K562 (cell line): ENCODE results near the gene LAMA4. TPM values are rescaled to one million over a fixed set of nuclear protein-coding genes. Genes with fewer than 3 reads are reported as not detected.

Experiments used
- ATAC-seq: fragments of 200-7000 bp; cut with Tn5 transposase; 3 replicates; pipeline ENCODE4 v1.9.1; 2020; ENCODE audit warnings: moderate library complexity
- BruUV-seq: library from RNA; stranded (reverse); fragments of 400-500 nt; replicated peaks from 2 replicates; lab custom pipeline; 2021; lab: Mats Ljungman, UMichigan
- CTCF ChIA-PET: fragments of 300-600 bp; formaldehyde crosslinking; extraction: SDS; loops from one replicate; lab custom pipeline; 2021; ENCODE audit warnings: low intra/inter-chr PET ratio; lab: Yijun Ruan, JAX
- POLR2A ChIA-PET: fragments of 300-600, 350-650 bp; sonication (Branson Sonifier 250); formaldehyde crosslinking; extraction: SDS; loops from one replicate; lab custom pipeline; 2021; ENCODE audit warnings: antibody characterized with exemption, inconsistent platforms; lab: Yijun Ruan, JAX
- DNase-seq, 4 experiments: peaks; one replicate each; pipeline versions ENCODE4 v3.0.0 to v3.0.0-alpha.2; 2011 to 2018; ENCODE audit warnings: low spot score in 3 of 4, mixed read lengths in 3 of 4; ENCODE audit errors: extremely low read depth in 1 of 4
- FAIRE-seq: peaks from 2 replicates; lab custom pipeline; 2011; peaks lifted over from hg19 to GRCh38; lab: Jason Lieb, UNC
- H2AFZ ChIP-seq: 2 replicates; pipeline ENCODE4 v1.6.0; 2011; ENCODE audit warnings: low read depth, low read length, control low read depth, inconsistent platforms
- H3K27ac ChIP-seq: fragments of 200-600 bp; 3 replicates; pipeline ENCODE4 v1.8.0; 2011; ENCODE audit warnings: low read depth, mild to moderate bottlenecking, control low read depth, inconsistent platforms, low read length, moderate library complexity, mixed read lengths; ENCODE audit errors: extremely low read depth
- H3K27me3 ChIP-seq, 2 experiments: fragments of 300-600 bp in 1 of 2; 2 replicates in 1 of 2; 3 replicates in 1 of 2; pipeline versions ENCODE4 v1.6.0 to v1.8.0; 2011; ENCODE audit warnings: inconsistent platforms in 2 of 2, low read length in 2 of 2, mild to moderate bottlenecking in 1 of 2, mixed read lengths in 1 of 2, moderate library complexity in 1 of 2; ENCODE audit not compliant: control insufficient read depth in 2 of 2, insufficient read depth in 2 of 2
- H3K36me3 ChIP-seq: fragments of 300-600 bp; 3 replicates; pipeline ENCODE4 v1.8.0; 2011; ENCODE audit warnings: mild to moderate bottlenecking, low read length, inconsistent platforms; ENCODE audit not compliant: control insufficient read depth, insufficient read depth
- H3K4me1 ChIP-seq, 2 experiments: fragments of 200-600 bp in 1 of 2; replicated peaks in 1 of 2; 2 replicates in 1 of 2; 3 replicates in 1 of 2; pipeline versions ENCODE4 v1.5.1 to v1.8.0; 2011; ENCODE audit warnings: inconsistent platforms in 2 of 2, low read length in 2 of 2, mild to moderate bottlenecking in 1 of 2, mixed read lengths in 1 of 2, moderate library complexity in 1 of 2; ENCODE audit not compliant: control insufficient read depth in 2 of 2, insufficient read depth in 2 of 2
- H3K4me2 ChIP-seq: 2 replicates; pipeline ENCODE4 v1.6.1; 2011; ENCODE audit warnings: low read length, control low read depth, inconsistent platforms, mixed read lengths; ENCODE audit not compliant: insufficient read depth
- H3K4me3 ChIP-seq: fragments of 200-600 bp; sonication (generic), shearing (Covaris generic); 2 replicates; pipeline ENCODE4 v1.5.1; 2016; ENCODE audit warnings: control low read depth, inconsistent platforms
- H3K79me2 ChIP-seq: fragments of 200-600 bp; 3 replicates; pipeline ENCODE4 v1.8.0; 2011; ENCODE audit warnings: low read length, inconsistent platforms; ENCODE audit not compliant: control insufficient read depth, insufficient read depth
- H3K9ac ChIP-seq, 2 experiments: 2 replicates each; pipeline versions ENCODE4 v1.6.0 to v1.6.1; 2011; ENCODE audit warnings: low read depth in 2 of 2, low read length in 2 of 2, control low read depth in 1 of 2, inconsistent platforms in 1 of 2, mild to moderate bottlenecking in 1 of 2, mixed read lengths in 1 of 2; ENCODE audit not compliant: insufficient read depth in 1 of 2
- H3K9me1 ChIP-seq: one replicate; pipeline ENCODE4 v1.6.0; 2011; ENCODE audit warnings: inconsistent platforms, mild to moderate bottlenecking, low read length, moderate library complexity; ENCODE audit not compliant: control insufficient read depth, insufficient read depth
- H3K9me3 ChIP-seq: replicated peaks from 2 replicates; pipeline ENCODE4 v1.5.1; 2011; ENCODE audit warnings: low read depth, low read length, inconsistent platforms; ENCODE audit not compliant: control insufficient read depth, insufficient read depth
- H4K20me1 ChIP-seq: replicated peaks from 2 replicates; pipeline ENCODE4 v1.6.1; 2011; ENCODE audit warnings: low read length, inconsistent platforms, mixed read lengths; ENCODE audit not compliant: control insufficient read depth, insufficient read depth
- ARID1B ChIP-seq: fragments of 450-650 bp; IDR thresholded peaks from 2 replicates; pipeline ENCODE4 v1.6.1; 2016; ENCODE audit warnings: antibody characterized with exemption, mild to moderate bottlenecking, inconsistent platforms
- ARID3B ChIP-seq: fragments of 250-450 bp; sonication (Bioruptor Pico); IDR thresholded peaks from 2 replicates; pipeline ENCODE4 v1.4.0; 2020; ENCODE audit warnings: borderline replicate concordance
- CSDE1 ChIP-seq, 2 experiments: fragments of 450-650 bp; IDR thresholded peaks; 2 replicates each; pipeline ENCODE4 v1.6.1; 2016; ENCODE audit warnings: mild to moderate bottlenecking in 1 of 2
- FOXA1 ChIP-seq: fragments of 450-650 bp; IDR thresholded peaks from 2 replicates; pipeline ENCODE4 v1.6.1; 2016; ENCODE audit warnings: mild to moderate bottlenecking, borderline replicate concordance
- GTF2A2 ChIP-seq: IDR thresholded peaks from 2 replicates; pipeline ENCODE4 v1.6.1; 2016; ENCODE audit warnings: mild to moderate bottlenecking, missing genetic modification characterization, missing compliant biosample characterization
- IFI16 ChIP-seq: fragments of 250-450 bp; sonication (Bioruptor Pico); IDR thresholded peaks from 2 replicates; pipeline ENCODE4 v2.1.2; 2022; ENCODE audit warnings: mild to moderate bottlenecking, inconsistent platforms
- MBD2 ChIP-seq: sonication (generic); IDR thresholded peaks from 2 replicates; pipeline ENCODE4 v1.6.1; 2016; ENCODE audit warnings: low read depth, borderline replicate concordance
- NCOA2 ChIP-seq, 2 experiments: fragments of 450-650 bp; IDR thresholded peaks; 2 replicates each; pipeline ENCODE4 v1.6.1; 2018; ENCODE audit warnings: mild to moderate bottlenecking in 2 of 2, moderate library complexity in 1 of 2; ENCODE audit not compliant: partially characterized antibody in 2 of 2
- PHF8 ChIP-seq: fragments of 200-600 bp; sonication (generic); IDR thresholded peaks from 2 replicates; pipeline ENCODE4 v1.6.1; 2012; ENCODE audit warnings: mixed run types, mild to moderate bottlenecking, inconsistent platforms, low read length, moderate library complexity, borderline replicate concordance
- POLR3G ChIP-seq: IDR thresholded peaks from 2 replicates; pipeline ENCODE4 v1.6.1; 2011; ENCODE audit not compliant: insufficient read length, insufficient replicate concordance; ENCODE audit errors: extremely low read depth
- RBM25 ChIP-seq: fragments of 200-400 bp; formaldehyde crosslinking; IDR thresholded peaks from 2 replicates; pipeline ENCODE4 v1.6.1; 2018; ENCODE audit warnings: low read length, low read depth, moderate library complexity; ENCODE audit not compliant: severe bottlenecking
- SREBF2 ChIP-seq: sonication (generic); formaldehyde crosslinking; IDR thresholded peaks from 2 replicates; pipeline ENCODE4 v1.4.0; 2020; ENCODE audit warnings: mild to moderate bottlenecking, missing genetic modification reagents
- SRF ChIP-seq, 2 experiments: fragments of 250-450, 450-650 bp in 1 of 2; sonication (Bioruptor Pico) in 1 of 2; sonication (generic) in 1 of 2; formaldehyde crosslinking; IDR thresholded peaks; 2 replicates each; pipeline versions ENCODE4 v1.5.0 to v1.5.1; 2020 to 2022; ENCODE audit warnings: mild to moderate bottlenecking in 1 of 2, missing genetic modification reagents in 1 of 2
- STAT5B ChIP-seq: fragments of 250-450 bp; sonication (Bioruptor Pico); IDR thresholded peaks from 2 replicates; pipeline ENCODE4 v1.8.0; 2021; ENCODE audit warnings: mild to moderate bottlenecking, inconsistent platforms
- ZFX ChIP-seq: sonication (generic); formaldehyde crosslinking; IDR thresholded peaks from 2 replicates; pipeline ENCODE4 v1.8.0; 2022; ENCODE audit warnings: mild to moderate bottlenecking, missing genetic modification reagents, moderate library complexity
- ZNF12 ChIP-seq: sonication (generic); formaldehyde crosslinking; IDR thresholded peaks from 2 replicates; pipeline ENCODE4 v1.4.0; 2020; ENCODE audit warnings: mild to moderate bottlenecking, missing genetic modification reagents
- ZNF224 ChIP-seq: sonication (generic); formaldehyde crosslinking; IDR thresholded peaks from 2 replicates; pipeline ENCODE4 v1.8.0; 2022; ENCODE audit warnings: mild to moderate bottlenecking, missing genetic modification reagents
- ZNF75A ChIP-seq: fragments of 450-650 bp; formaldehyde crosslinking; IDR thresholded peaks from 2 replicates; pipeline ENCODE4 v1.4.0; 2020; ENCODE audit warnings: mild to moderate bottlenecking
- WGBS: fragments of 100-300 bp; shearing (Covaris generic); methylation state at CpG from one replicate; pipeline ENCODE4 v1.1.6; 2016; ENCODE audit warnings: low coverage, mixed read lengths; ENCODE audit not compliant: insufficient coverage; ENCODE audit errors: missing lambda C conversion rate; 5-methylcytosine and 5-hydroxymethylcytosine counted together
- in situ Hi-C: fragments of 300-500 bp; cut with MboI; formaldehyde crosslinking; loops from 4 replicates; pipeline ENCODE4 v1.15.0; 2018; ENCODE audit warnings: inconsistent platforms, mixed read lengths
- intact Hi-C: fragments of 100-400 bp; cut with micrococcal nuclease; formaldehyde crosslinking; loops from 2 replicates; pipeline ENCODE4 v1.14.2; 2022
- polyA plus RNA-seq, 8 experiments: library from polyadenylated mRNA; depleted of rRNA in 4 of 8; stranded (reverse) in 5 of 8; unstranded in 3 of 8; fragments of >200 nt; fragmentation: Nextera tagmentation in 2 of 8; fragmentation: Illumina TruSeq in 1 of 8; extraction: Ambion mirVana in 2 of 8; extraction: Trizol in 1 of 8; gene quantifications; 2 replicates each; pipeline versions ENCODE4 v1.2.1 to v1.2.3, GENCODE V29; 2011 to 2014; ENCODE audit warnings: inconsistent platforms in 1 of 8, missing spikeins in 1 of 8
- total RNA-seq, 7 experiments: library from RNA; depleted of rRNA in 6 of 7; stranded (reverse); fragments of >200 nt in 6 of 7; fragmentation: Illumina TruSeq in 2 of 7; extraction: Trizol in 2 of 7; gene quantifications; 2 replicates each; pipeline versions ENCODE4 v1.2.1 to v1.2.3, GENCODE V29; 2011 to 2021; ENCODE audit warnings: low replicate concordance in 1 of 7

The LAMA4 gene
- total and polyA plus RNA-seq, 9 of the 15 experiments (the other 6 are each of a cell fraction or from before 2014, with no cell fraction given): 0.05 to 2.9 (median 0.51) TPM

- Histone ChIP-seq H3K27me3 (no peaks in the 10 kb centered on the region), H3K79me2 (no peaks in the 10 kb centered on the region), H3K27ac (no peak overlapping the region), H3K4me3 (no peak overlapping the region), H4K20me1 (no peaks in the 10 kb centered on the region), H3K4me2 (no peak overlapping the region), H3K9me1 (no peaks in the 10 kb centered on the region), H3K4me1 (no peaks in the 10 kb centered on the region), H3K9me3 (no peaks in the 10 kb centered on the region), H2AFZ (no peak overlapping the region), H3K9ac (no peak overlapping the region), H3K36me3 (no peaks in the 10 kb centered on the region)
- in situ Hi-C loops: loop anchor here (25.0 kb wide), 1 partner anchor 1715 kb away; no protein-coding TSS in a partner anchor
- POLR2A ChIA-PET: no interaction called here
- no peak for TF ChIP-seq SREBF2
- no peak for TF ChIP-seq ARID3B
- TF ChIP-seq PHF8: no peak
- ATAC-seq (no peak), DNase-seq (no peak), FAIRE-seq (no peak)
- intact Hi-C loops: no loop called here
- CTCF ChIA-PET: no interaction called here
- no TSS peak for BruUV-seq
- 0% methylated on average over 2 of the region's 2 CpGs for WGBS
Measured at GRCh38 chr6:112197636-112198035, 56.7 kb downstream of the LAMA4 start.

GRCh38 chr6:112196306-112196705 lies 58.1 kb downstream of the LAMA4 start:
- H3K27ac ChIP-seq: no peak overlapping the region
- H3K9me1 ChIP-seq: no peaks in the 10 kb centered on the region
- H3K4me1 ChIP-seq: no peaks in the 10 kb centered on the region
- in situ Hi-C loops (loop anchor here (25.0 kb wide), 1 partner anchor 1716 kb away; no protein-coding TSS in a partner anchor), intact Hi-C loops (no loop called here)
- H3K4me2 ChIP-seq: no peak overlapping the region
- no peaks in the 10 kb centered on the region for H4K20me1 ChIP-seq
- H3K9ac ChIP-seq: no peak overlapping the region
- H2AFZ ChIP-seq: no peak overlapping the region
- ChIA-PET POLR2A (no interaction called here), CTCF (no interaction called here)
- 8% methylated on average over 1 of the region's 1 CpG for WGBS
- no peaks in the 10 kb centered on the region for H3K27me3 ChIP-seq
- H3K36me3 ChIP-seq: no peaks in the 10 kb centered on the region
- ATAC-seq (no peak), DNase-seq (no peak), FAIRE-seq (no peak)
- no TSS peak for BruUV-seq
- no peaks in the 10 kb centered on the region for H3K79me2 ChIP-seq
- no peak overlapping the region for H3K4me3 ChIP-seq
- H3K9me3 ChIP-seq: no peaks in the 10 kb centered on the region
- TF ChIP-seq GTF2A2 (tag): no peak
- no peak for TF ChIP-seq ZNF75A (CRISPR knock-in tag)
- no peak for TF ChIP-seq MBD2
- no peak for TF ChIP-seq ARID1B
- TF ChIP-seq ZNF12 (CRISPR knock-in tag): no peak
- TF ChIP-seq CSDE1 (IDR thresholded peaks at IDR 0.05): no peak
- TF ChIP-seq ZFX (CRISPR knock-in tag): no peak
- TF ChIP-seq RBM25: no peak
- no peak for TF ChIP-seq ZNF224
- no peak for TF ChIP-seq SRF (CRISPR knock-in tag; IDR thresholded peaks at IDR 0.05)
- no peak for TF ChIP-seq IFI16 (CRISPR knock-in tag)
- TF ChIP-seq POLR3G: no peak
- TF ChIP-seq FOXA1: no peak
- no peak for TF ChIP-seq STAT5B
- TF ChIP-seq NCOA2 (IDR thresholded peaks at IDR 0.05; ENCODE audit: partially characterized antibody in 2 of 2): no peak
